Astrocyte (in vitro differentiated cells and primary cell): ENCODE data around the gene TERF2IP. TPM values are rescaled to one million over a fixed set of nuclear protein-coding genes. Genes with fewer than 3 reads are reported as not detected.

Source experiments
- DNase-seq: peaks from one replicate; pipeline ENCODE4 v3.0.0-alpha.2; 2010; ENCODE audit warnings: low read depth
- FAIRE-seq: peaks from 2 replicates; lab custom pipeline; 2011; peaks lifted over from hg19 to GRCh38; lab: Jason Lieb, UNC
- H2AFZ ChIP-seq: 2 replicates; pipeline ENCODE4 v1.6.0; 2012; ENCODE audit warnings: low read depth, low read length, inconsistent platforms
- H3K27ac ChIP-seq: 2 replicates; pipeline ENCODE4 v1.5.1; 2011; ENCODE audit warnings: low read depth, low read length, inconsistent platforms
- H3K27me3 ChIP-seq: 2 replicates; pipeline ENCODE4 v1.6.0; 2011; ENCODE audit warnings: low read length, inconsistent platforms; ENCODE audit not compliant: insufficient read depth
- H3K36me3 ChIP-seq: 2 replicates; pipeline ENCODE4 v1.5.1; 2011; ENCODE audit warnings: low read length, inconsistent platforms; ENCODE audit not compliant: insufficient read depth
- H3K4me1 ChIP-seq: 2 replicates; pipeline ENCODE4 v1.5.1; 2011; ENCODE audit warnings: low read length, inconsistent platforms; ENCODE audit not compliant: insufficient read depth
- H3K4me2 ChIP-seq: 2 replicates; pipeline ENCODE4 v1.6.0; 2012; ENCODE audit warnings: low read length, inconsistent platforms
- H3K4me3 ChIP-seq: 2 replicates; pipeline ENCODE4 v1.5.1; 2011; ENCODE audit warnings: low read depth, mild to moderate bottlenecking, low read length, inconsistent platforms; ENCODE audit not compliant: insufficient read depth
- H3K79me2 ChIP-seq: 2 replicates; pipeline ENCODE4 v1.6.0; 2012; ENCODE audit warnings: mild to moderate bottlenecking, low read length, inconsistent platforms; ENCODE audit not compliant: insufficient read depth
- H3K9ac ChIP-seq: 2 replicates; pipeline ENCODE4 v1.6.0; 2012; ENCODE audit warnings: mild to moderate bottlenecking, low read length, inconsistent platforms
- H3K9me3 ChIP-seq: 2 replicates; pipeline ENCODE4 v1.5.1; 2012; ENCODE audit warnings: low read depth, mild to moderate bottlenecking, low read length, inconsistent platforms; ENCODE audit not compliant: insufficient read depth
- H4K20me1 ChIP-seq: 2 replicates; pipeline ENCODE4 v1.6.0; 2012; ENCODE audit warnings: low read length, inconsistent platforms; ENCODE audit not compliant: insufficient read depth
- H3K27ac Mint-ChIP-seq: one replicate; pipeline ENCODE4 v1.8.0; 2021; ENCODE audit warnings: mild to moderate bottlenecking, mixed read lengths; ENCODE audit not compliant: unreplicated experiment
- H3K27me3 Mint-ChIP-seq: one replicate; pipeline ENCODE4 v1.8.0; 2021; ENCODE audit warnings: low read depth, mixed read lengths; ENCODE audit not compliant: unreplicated experiment
- H3K36me3 Mint-ChIP-seq: one replicate; pipeline ENCODE4 v1.8.0; 2021; ENCODE audit warnings: low read depth, mixed read lengths; ENCODE audit not compliant: unreplicated experiment
- H3K4me1 Mint-ChIP-seq: one replicate; pipeline ENCODE4 v1.8.0; 2021; ENCODE audit warnings: low read depth, mixed read lengths; ENCODE audit not compliant: unreplicated experiment
- H3K4me3 Mint-ChIP-seq: one replicate; pipeline ENCODE4 v1.8.0; 2021; ENCODE audit warnings: mild to moderate bottlenecking, moderate library complexity, mixed read lengths; ENCODE audit not compliant: unreplicated experiment
- H3K9me3 Mint-ChIP-seq: one replicate; pipeline ENCODE4 v1.8.0; 2021; ENCODE audit warnings: mild to moderate bottlenecking, mixed read lengths; ENCODE audit not compliant: unreplicated experiment
- CTCF ChIP-seq: IDR thresholded peaks from 2 replicates; pipeline ENCODE4 v1.5.1; 2011; ENCODE audit warnings: low read depth, mild to moderate bottlenecking, inconsistent platforms, low read length, moderate library complexity; ENCODE audit not compliant: insufficient read depth
- EZH2 ChIP-seq: IDR thresholded peaks from 2 replicates; pipeline ENCODE4 v1.6.1; 2012; ENCODE audit warnings: mild to moderate bottlenecking, low read length, inconsistent platforms; ENCODE audit not compliant: insufficient read depth
- total RNA-seq: library from RNA; stranded (reverse); gene quantifications from 2 replicates; pipeline ENCODE4 v1.2.1, GENCODE V29; 2021

The TERF2IP gene
- total RNA-seq, 1 donor from 2014 or later = 57.4 TPM

GRCh38 chr16:75618780-75619179 lies 28.8 kb upstream of the TERF2IP start:
- H4K20me1 ChIP-seq = no peaks in the 10 kb centered on the region
- Mint-ChIP-seq H3K27ac (no peak overlapping the region), H3K9me3 (no peaks in the 10 kb centered on the region), H3K36me3 (peaks cover 18% of the 10 kb centered on the region), H3K27me3 (no peaks in the 10 kb centered on the region), H3K4me1 (peaks cover 11% of the 10 kb centered on the region), H3K4me3 (no peak overlapping the region)
- no peak overlapping the region for H3K4me3 ChIP-seq
- H3K36me3 ChIP-seq = peaks cover 29% of the 10 kb centered on the region
- H3K4me2 ChIP-seq = no peak overlapping the region
- H3K9me3 ChIP-seq = no peaks in the 10 kb centered on the region
- peaks cover 6% of the 10 kb centered on the region for H3K4me1 ChIP-seq
- no peak overlapping the region for H3K27ac ChIP-seq
- no peak for FAIRE-seq
- DNase-seq = no peak
- peaks cover 12% of the 10 kb centered on the region for H3K79me2 ChIP-seq
- no peaks in the 10 kb centered on the region for H3K27me3 ChIP-seq
- H3K9ac ChIP-seq = no peak overlapping the region
- no peak for TF ChIP-seq CTCF
- no peak for TF ChIP-seq EZH2
- H2AFZ ChIP-seq = no peak overlapping the region

GRCh38 chr16:75620326-75621169 lies 27.0 kb upstream of the TERF2IP start:
- Mint-ChIP-seq H3K4me3 (peak overlapping the region; percentile 34), H3K9me3 (no peaks in the 10 kb centered on the region), H3K27ac (no peak overlapping the region), H3K27me3 (no peaks in the 10 kb centered on the region), H3K4me1 (peaks cover 8% of the 10 kb centered on the region), H3K36me3 (peaks cover 16% of the 10 kb centered on the region)
- no peak for DNase-seq
- Histone ChIP-seq H3K4me2 (peak overlapping the region; percentile 91), H2AFZ (no peak overlapping the region), H3K27ac (no peak overlapping the region), H3K27me3 (no peaks in the 10 kb centered on the region), H3K36me3 (peaks cover 26% of the 10 kb centered on the region), H3K79me2 (peaks cover 12% of the 10 kb centered on the region), H3K4me3 (no peak overlapping the region), H3K4me1 (peaks cover 6% of the 10 kb centered on the region), H3K9ac (no peak overlapping the region), H3K9me3 (no peaks in the 10 kb centered on the region), H4K20me1 (no peaks in the 10 kb centered on the region)
- no peak for FAIRE-seq
- no peak for TF ChIP-seq EZH2

GRCh38 chr16:75621170-75621477 lies 26.4 kb upstream of the TERF2IP start:
- FAIRE-seq = no peak

More at GRCh38 chr16:75621170-75621477, 26.4 kb upstream of the TERF2IP start:
- Histone ChIP-seq H3K9ac (no peak overlapping the region), H3K79me2 (peaks cover 12% of the 10 kb centered on the region), H3K4me1 (peaks cover 6% of the 10 kb centered on the region), H3K27ac (no peak overlapping the region), H4K20me1 (no peaks in the 10 kb centered on the region), H3K36me3 (peaks cover 27% of the 10 kb centered on the region), H3K9me3 (no peaks in the 10 kb centered on the region), H3K27me3 (no peaks in the 10 kb centered on the region), H2AFZ (no peak overlapping the region), H3K4me2 (peak overlapping the region; percentile 91), H3K4me3 (no peak overlapping the region)
- no peak overlapping the region for H3K27ac Mint-ChIP-seq
- H3K36me3 Mint-ChIP-seq = peaks cover 22% of the 10 kb centered on the region
- peaks cover 8% of the 10 kb centered on the region for H3K4me1 Mint-ChIP-seq
- H3K9me3 Mint-ChIP-seq = no peaks in the 10 kb centered on the region
- H3K4me3 Mint-ChIP-seq = peak overlapping the region; percentile 94
- TF ChIP-seq CTCF (peak; percentile 20), EZH2 (no peak)
- H3K27me3 Mint-ChIP-seq = no peaks in the 10 kb centered on the region
- DNase-seq = no peak
